COR-L47 (cell line): Measurements from ENCODE around the gene SORL1-AS1.

Source experiments
- DNase-seq: peaks from one replicate; lab custom pipeline; 2025; lab: John Stamatoyannopoulos, UW

The SORL1-AS1 gene

GRCh38 chr11:121451178-121451985 is 1.4 kb downstream of the SORL1-AS1 start:
- DNase-seq, result no peak

GRCh38 chr11:121450401-121450800 is 2.4 kb downstream of the SORL1-AS1 start:
- no peak for DNase-seq

- DNase-seq, result no peak
Measured at GRCh38 chr11:121449626-121450025, 3.1 kb downstream of the SORL1-AS1 start.

GRCh38 chr11:121449123-121449522 is 3.6 kb downstream of the SORL1-AS1 start:
- no peak for DNase-seq

GRCh38 chr11:121448431-121448941 is 4.3 kb downstream of the SORL1-AS1 start:
- no peak for DNase-seq

- no peak for DNase-seq
Measured at GRCh38 chr11:121448011-121448410, 4.8 kb downstream of the SORL1-AS1 start.

- DNase-seq, result peak; percentile 13
Measured at GRCh38 chr11:121446752-121447156, 6.0 kb downstream of the SORL1-AS1 start.

- DNase-seq, result no peak
Measured at GRCh38 chr11:121445071-121445768, 7.5 kb downstream of the SORL1-AS1 start.

- no peak for DNase-seq
Measured at GRCh38 chr11:121444526-121444925, 8.2 kb downstream of the SORL1-AS1 start.

- DNase-seq, result no peak
Measured at GRCh38 chr11:121443688-121444275, 9.0 kb downstream of the SORL1-AS1 start.

- no peak for DNase-seq
Measured at GRCh38 chr11:121441521-121441920, 11.2 kb downstream of the SORL1-AS1 start.

- no peak for DNase-seq
Measured at GRCh38 chr11:121439759-121440158, 13.0 kb downstream of the SORL1-AS1 start.

- no peak for DNase-seq
Measured at GRCh38 chr11:121439337-121439736, 13.4 kb downstream of the SORL1-AS1 start.

GRCh38 chr11:121437686-121438078 is 15.1 kb downstream of the SORL1-AS1 start:
- no peak for DNase-seq

- DNase-seq, result no peak
Measured at GRCh38 chr11:121437018-121437685, 15.6 kb downstream of the SORL1-AS1 start.

- no peak for DNase-seq
Measured at GRCh38 chr11:121435551-121436511, 16.9 kb downstream of the SORL1-AS1 start.

GRCh38 chr11:121435132-121435531 is 17.6 kb downstream of the SORL1-AS1 start:
- no peak for DNase-seq

- no peak for DNase-seq
Measured at GRCh38 chr11:121431820-121432526, 20.8 kb downstream of the SORL1-AS1 start.

GRCh38 chr11:121429556-121429955 is 23.2 kb downstream of the SORL1-AS1 start:
- no peak for DNase-seq

GRCh38 chr11:121427400-121427744 is 25.4 kb downstream of the SORL1-AS1 start:
- DNase-seq, result no peak
